Esophagus mucosa (tissue), 1 donor: ENCODE results near the gene TSPAN18. TPM values are rescaled to one million over a fixed set of nuclear protein-coding genes. Genes with fewer than 3 reads are reported as not detected.
A peak's percentile ranks its signal among the peaks of the same experiment; 100 is the strongest.

Source experiments
- ATAC-seq: fragments of 200-7000 bp; cut with Tn5 transposase; one replicate; pipeline ENCODE4 v1.9.1; 2020
- total RNA-seq: library from RNA; stranded (reverse); gene quantifications from one replicate; pipeline ENCODE4 v1.2.4, GENCODE V29; 2023
- donor health status: DM: yes; HTN: yes; CAD: no.

TSPAN18 gene, protein sequence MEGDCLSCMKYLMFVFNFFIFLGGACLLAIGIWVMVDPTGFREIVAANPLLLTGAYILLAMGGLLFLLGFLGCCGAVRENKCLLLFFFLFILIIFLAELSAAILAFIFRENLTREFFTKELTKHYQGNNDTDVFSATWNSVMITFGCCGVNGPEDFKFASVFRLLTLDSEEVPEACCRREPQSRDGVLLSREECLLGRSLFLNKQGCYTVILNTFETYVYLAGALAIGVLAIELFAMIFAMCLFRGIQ
- total RNA-seq = 2.3 TPM

- no peak for ATAC-seq
Measured at GRCh38 chr11:44726283-44727113, at the start of gene TSPAN18. TSPAN18 (plus strand) TSS chr11:44726962; CDS start chr11:44906417, 179,455 bp downstream.

GRCh38 chr11:44680982-44681597 is 45.7 kb upstream of the TSPAN18 start:
- ATAC-seq = peak; percentile 61

- ATAC-seq = no peak
Measured at GRCh38 chr11:44681698-44682097, 45.1 kb upstream of the TSPAN18 start.

DNA sequence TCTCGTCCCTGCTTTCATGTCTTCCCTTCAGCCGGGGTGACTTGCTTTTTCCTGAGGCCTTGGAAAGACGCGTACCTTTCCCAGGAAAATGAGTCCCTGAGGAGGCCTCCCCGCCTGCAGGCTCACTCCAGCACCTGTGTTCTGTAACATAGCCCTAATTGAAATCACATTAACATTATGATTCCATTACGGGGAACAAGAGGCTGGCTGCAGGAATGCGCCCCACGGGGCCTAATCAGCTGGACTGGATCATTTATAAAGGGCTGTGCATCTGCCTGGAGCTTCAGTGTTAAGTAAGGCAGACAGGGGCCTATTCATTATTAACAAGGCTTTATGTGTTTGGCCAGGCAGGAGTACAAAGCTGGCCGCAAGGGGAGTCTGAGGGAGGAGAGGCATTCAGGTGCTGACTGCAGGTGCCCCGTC is 41.9 kb upstream of the TSPAN18 start:
- ATAC-seq = no peak

GRCh38 chr11:44687388-44687787 is 39.4 kb upstream of the TSPAN18 start:
- ATAC-seq = no peak

DNA sequence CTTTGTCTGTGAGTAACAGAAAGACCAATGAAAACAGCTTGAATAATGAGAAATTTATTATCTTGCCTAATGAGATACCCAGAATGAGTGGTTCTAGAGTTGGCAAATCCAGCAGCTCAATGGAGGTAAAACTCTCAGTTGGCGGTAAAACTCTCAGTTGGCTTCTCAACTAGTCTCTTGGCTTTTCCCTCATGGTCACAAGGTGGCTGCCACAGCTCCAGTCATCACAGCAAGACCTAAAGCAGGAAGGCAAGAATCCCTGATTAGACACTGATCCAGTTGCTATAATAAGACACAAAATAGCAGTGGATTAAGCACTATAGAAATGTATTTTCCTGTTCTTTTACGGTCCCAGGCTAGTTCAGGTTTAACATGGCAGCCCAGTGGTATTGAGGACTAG is 37.5 kb upstream of the TSPAN18 start:
- ATAC-seq = no peak

DNA sequence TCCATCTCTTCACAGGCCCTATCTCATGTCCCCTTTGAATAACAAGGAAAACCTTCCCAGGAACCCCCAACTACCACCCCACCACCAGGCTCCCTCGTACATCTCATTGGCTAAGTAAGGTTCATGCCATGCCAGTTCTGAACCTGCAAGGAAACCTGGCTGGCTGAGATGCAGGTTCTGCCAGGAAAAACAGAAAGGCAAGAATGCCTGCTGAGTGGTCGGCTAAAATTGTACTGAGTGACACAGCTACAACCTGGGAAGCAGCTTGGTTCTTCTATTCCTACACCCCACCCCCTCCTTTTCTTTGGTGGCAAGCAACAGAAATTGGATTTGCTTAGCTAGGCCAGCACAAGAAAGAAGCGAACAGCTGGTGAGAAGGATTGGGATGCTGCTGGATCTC is 36.1 kb upstream of the TSPAN18 start:
- ATAC-seq = no peak

DNA sequence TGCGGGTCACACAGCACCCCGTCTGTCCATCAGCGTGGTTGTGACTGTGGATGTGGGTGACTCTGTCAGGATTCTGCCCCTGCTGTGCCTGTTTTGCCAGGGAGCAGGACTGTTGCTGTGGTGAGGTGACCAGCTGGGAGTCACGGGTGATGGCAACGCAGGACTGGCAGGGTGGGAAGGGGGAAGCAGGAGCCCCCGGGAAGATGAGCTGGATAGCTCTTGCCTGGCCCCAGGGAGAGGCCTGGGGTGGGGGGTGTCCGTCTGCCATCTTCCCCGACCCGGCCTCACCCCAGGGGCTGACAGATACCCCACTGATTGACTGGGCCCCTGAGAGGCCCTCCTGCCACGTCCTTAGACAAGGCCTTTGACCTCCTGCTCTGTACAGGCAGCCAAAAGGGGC is 34.3 kb upstream of the TSPAN18 start:
- no peak for ATAC-seq

DNA sequence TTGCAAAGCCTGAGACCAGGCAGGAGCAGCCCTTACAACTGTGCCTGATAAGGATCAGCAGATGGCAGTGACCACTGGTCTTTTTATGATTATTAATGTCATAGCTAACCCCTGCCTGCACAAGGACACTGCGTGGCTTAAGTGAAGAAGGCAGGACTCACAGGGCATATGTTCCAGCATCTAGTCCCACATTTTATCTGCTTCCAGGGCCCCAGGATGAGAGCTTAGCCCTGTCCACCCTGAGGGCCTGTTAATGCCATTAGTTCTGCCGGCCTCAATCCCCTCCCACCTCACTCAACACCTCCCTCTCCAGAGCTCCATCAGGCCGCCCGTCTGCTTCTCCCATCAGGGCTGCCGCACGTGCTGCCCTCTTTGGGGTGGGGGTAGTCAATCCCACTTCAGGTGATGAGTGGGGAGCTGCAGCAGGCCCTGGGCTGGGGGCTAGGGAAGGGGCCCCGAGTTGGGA is 33.1 kb upstream of the TSPAN18 start:
- ATAC-seq = no peak

- no peak for ATAC-seq
Measured at GRCh38 chr11:44694443-44694842, 32.3 kb upstream of the TSPAN18 start.

DNA sequence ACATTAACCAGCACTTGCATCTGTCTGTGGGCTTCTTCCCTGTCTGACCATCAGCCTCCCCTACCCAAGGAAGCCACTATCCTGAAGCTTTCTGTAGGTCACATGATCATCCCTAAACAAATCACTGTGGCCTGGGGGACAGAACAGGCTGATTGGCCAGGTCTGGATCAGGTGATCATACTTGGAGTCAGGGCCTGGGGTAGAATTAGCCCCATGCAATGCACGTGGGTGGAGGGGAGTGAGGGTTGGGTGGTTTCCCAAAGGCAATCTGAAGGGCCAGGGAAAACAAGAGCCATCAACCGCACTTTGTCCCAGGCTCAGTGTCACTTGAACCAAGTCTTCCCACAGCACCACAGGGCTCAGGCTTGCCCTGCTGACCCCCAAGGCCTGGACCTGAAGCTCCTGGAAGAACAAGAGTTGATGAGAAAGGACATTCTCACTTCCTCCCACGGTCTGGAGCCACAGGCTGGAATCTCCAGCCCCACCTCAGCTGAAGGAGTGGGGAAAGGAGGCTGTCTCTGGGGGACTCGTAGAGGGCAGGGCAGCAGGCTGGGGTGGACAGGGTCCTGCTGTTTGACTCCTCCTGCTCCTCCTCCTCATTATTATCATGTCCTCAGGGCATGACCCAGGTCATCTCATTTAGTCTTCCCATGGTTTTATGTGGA is 31.5 kb upstream of the TSPAN18 start:
- no peak for ATAC-seq

DNA sequence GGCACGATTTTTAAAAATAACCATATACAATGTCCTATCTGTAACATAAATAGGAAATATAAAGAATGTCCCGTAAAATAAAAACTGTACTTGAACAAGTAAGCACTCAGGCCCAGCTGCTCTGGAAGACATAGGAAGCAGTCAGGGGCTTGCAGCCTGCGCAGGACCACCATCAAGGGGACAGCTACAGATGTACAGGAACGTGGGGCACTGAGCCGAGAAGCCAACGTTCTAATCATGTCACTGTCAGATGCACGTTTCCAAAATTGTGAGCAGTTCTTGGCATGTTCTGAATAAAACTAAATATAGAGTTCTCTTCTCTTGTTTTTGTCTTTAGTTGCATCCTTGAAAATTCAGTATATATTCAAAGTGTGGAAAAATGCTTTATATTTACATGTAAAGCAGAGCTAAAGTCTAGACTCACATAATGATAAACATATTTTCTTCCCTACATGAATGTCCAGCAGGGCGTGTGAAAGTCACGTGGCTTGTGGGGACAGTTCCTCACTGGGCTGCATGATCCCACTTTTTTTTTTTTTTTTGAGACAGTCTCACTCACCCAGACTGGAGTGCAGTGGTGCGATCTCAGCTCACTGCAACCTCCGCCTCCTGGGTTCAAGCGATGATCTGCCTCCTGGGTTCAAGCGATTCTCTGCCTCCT is 28.4 kb upstream of the TSPAN18 start:
- ATAC-seq = no peak

DNA sequence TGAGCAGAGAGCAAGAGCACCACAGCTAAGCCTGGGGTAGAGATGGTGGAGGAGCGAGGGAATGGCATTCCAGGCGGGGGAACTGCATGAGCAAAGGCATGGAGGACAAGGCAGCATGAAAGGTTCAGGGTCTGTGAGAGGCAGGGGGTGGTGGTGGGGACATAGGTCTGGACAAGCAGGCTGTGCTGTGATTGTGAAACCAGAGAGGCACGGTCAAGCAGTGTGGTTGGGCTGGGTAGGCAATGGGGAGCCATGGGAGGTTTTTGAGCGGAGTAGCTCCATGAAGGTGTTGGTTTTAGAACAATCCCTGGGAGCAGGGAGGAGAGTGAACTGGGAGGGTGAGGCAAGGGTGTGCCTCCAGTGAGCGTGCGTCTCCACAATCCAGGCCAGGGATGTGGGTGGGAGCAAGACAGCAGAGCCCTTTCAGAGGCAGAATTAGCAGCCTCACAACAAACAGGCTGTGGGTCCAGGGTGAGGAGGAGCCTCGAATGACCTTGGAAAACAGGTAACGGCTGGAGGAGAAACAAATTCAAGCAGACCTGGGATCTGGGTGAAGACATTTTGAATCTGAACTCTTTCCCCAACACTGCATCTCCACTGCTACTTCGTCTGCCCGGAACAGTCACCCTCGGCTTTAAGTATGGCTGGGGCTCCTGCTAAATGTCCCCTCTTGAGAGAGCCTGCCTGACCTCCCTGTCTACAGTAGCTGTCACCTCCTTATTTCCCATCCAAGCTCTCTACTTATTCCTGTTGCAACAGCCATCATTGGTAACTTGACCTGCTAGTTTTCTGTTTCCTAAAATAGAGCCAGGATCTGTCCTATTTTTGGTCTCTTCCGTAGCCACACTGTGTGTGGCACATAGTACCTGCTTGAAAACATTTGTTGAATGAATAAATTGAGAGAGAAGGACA is 27.0 kb upstream of the TSPAN18 start:
- ATAC-seq = no peak

DNA sequence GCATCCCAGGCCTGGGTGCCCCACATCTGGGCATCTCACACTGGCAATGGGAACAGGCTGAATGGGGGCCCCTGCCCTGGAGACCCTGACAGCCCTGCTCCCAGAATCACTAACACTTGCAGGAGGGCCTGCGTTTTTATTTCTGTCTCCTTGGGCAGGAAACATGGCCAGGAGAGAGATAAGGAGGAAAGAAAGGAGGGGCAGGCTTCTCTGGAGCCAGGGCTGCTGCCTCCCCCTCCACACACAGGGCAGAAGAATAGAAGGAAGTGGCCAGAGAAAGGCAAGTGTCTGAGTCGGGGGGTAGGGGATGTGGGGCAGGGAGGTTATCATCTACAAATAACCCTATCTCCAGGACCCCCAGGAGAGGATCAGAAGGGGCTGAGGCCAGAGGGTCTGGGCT is 25.5 kb upstream of the TSPAN18 start:
- no peak for ATAC-seq

GRCh38 chr11:44702889-44703288 is 23.9 kb upstream of the TSPAN18 start:
- ATAC-seq = no peak

DNA sequence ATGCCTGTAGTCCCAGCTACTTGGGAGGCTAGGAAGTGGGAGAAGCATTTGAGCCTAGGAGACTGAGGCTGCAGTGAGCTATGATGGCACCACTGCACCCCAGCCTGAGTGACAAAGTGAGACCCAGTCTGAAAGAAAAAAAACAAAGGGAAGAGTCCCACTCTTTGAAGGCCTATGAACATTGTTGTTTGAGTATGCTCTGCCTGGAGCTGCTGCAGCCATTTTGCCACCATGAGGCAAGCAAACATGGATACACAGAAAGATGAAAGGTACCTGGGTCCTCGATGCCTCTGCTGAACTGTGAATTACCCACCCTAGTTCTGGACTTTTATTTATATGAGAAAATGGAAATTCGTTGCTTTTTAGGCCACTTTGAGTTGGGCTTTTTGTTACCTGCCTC is 19.7 kb upstream of the TSPAN18 start:
- ATAC-seq = no peak

DNA sequence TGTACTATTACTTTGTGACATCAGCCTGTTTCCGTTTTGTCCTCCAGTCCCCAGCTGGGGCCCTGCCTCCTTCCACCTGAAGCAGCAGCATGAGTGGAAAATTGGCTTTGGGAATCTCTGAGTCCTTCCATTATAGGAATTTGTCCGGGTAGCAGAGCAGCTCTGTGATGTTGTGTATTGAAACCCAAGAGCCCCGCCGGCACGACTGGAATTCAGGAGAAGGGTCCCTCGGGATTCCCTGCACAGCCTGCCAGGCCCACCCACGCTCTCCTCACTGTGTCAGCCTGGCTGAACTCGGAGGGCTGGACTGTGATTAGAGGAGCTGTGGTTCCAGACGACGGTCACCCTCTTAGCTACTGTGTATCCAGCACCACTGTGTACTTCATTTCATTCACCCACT is 18.8 kb upstream of the TSPAN18 start:
- no peak for ATAC-seq

DNA sequence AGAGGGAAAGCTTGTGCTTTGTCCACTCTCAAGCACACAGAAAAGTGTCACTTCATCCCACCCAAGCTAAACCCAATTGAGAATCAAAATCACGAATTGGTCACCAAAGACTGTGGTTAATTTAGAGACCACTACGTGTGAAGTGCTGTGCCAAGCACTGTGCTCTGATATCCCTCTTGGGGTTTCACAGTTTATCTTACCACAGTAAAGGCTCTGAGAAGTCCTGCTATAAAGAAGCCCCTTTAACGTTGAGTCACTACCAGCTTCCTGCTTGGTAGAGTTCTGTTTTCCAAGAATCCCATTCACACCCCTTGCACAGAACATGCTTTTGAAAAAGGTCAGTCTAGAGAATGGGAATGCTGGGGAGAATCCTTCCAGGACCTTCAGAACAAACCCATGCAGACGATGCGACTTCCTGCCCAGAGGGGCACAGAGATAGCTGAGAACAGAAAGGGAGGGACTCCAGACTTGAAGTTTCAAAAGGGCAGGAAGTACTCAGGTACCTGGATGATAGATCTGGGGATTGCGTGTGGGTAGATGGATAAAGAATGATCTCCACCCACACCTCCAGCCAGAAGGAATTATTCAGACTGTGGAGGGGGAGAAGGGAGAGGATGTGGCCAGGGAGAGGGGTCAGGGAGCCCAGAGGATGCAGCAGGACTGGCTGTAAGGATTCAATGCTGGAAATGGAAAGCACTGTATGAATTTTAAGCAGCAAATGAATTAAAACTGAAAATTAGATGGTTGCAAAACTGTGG is 18.1 kb upstream of the TSPAN18 start:
- no peak for ATAC-seq

DNA sequence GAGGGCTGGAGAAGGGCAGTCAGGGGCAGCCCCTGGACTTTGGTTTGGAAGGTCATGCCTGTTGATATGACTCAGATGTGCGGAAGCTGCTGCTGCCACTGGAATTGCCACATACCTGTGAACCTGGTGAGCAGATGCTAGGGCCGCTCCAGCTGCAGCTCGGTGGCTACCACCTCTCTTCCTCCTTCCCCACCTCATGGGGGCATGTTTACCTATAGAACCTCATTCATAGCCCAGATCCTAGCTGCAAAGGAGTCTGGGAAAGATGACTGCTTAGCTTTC is 17.5 kb upstream of the TSPAN18 start:
- no peak for ATAC-seq

- no peak for ATAC-seq
Measured at GRCh38 chr11:44709966-44710365, 16.8 kb upstream of the TSPAN18 start.
